ENCODE measurements around the gene GAA.
A peak's percentile ranks its signal among the peaks of the same experiment; 100 is the strongest.
"Not testable (repeated sequence)": the region's sequence is repeated elsewhere in the genome, so short reads cannot be mapped to it uniquely, and the experiment has no call there.

Gene GAA

GRCh38 chr17:80082403-80083135 lies 18.8 kb upstream of the GAA start:
- FAIRE-seq (peak; percentile 95), DNase-seq (ENCODE audit: insufficient read length, low spot score) (peak; percentile 70)

- no peak for FAIRE-seq
- no peak for DNase-seq (ENCODE audit: insufficient read length, low spot score)
These were observed 18.2 kb upstream of the GAA start for GRCh38 chr17:80083136-80083661.

- DNase-seq (ENCODE audit: insufficient read length, low spot score): no peak
- no peak for FAIRE-seq
These were observed 16.6 kb upstream of the GAA start for GRCh38 chr17:80084773-80085172.

- DNase-seq (ENCODE audit: insufficient read length, low spot score) (no peak), FAIRE-seq (no peak)
These were observed 15.3 kb upstream of the GAA start for GRCh38 chr17:80086081-80086480.

GRCh38 chr17:80086616-80087015 lies 14.8 kb upstream of the GAA start:
- FAIRE-seq: no peak
- no peak for DNase-seq (ENCODE audit: insufficient read length, low spot score)

GRCh38 chr17:80087346-80088265 lies 13.8 kb upstream of the GAA start:
- no peak for FAIRE-seq
- DNase-seq (ENCODE audit: insufficient read length, low spot score): no peak

- FAIRE-seq (no peak), DNase-seq (ENCODE audit: insufficient read length, low spot score) (no peak)
These were observed 11.6 kb upstream of the GAA start for GRCh38 chr17:80089762-80090161.

GRCh38 chr17:80090164-80090563 lies 11.2 kb upstream of the GAA start:
- DNase-seq (ENCODE audit: insufficient read length, low spot score); FAIRE-seq: not testable (repeated sequence)

- DNase-seq (ENCODE audit: insufficient read length, low spot score) (no peak), FAIRE-seq (no peak)
These were observed 10.0 kb upstream of the GAA start for GRCh38 chr17:80091376-80091775.

- DNase-seq (ENCODE audit: insufficient read length, low spot score) (no peak), FAIRE-seq (no peak)
These were observed 8.4 kb upstream of the GAA start for GRCh38 chr17:80092959-80093358.

- DNase-seq (ENCODE audit: insufficient read length, low spot score) (no peak), FAIRE-seq (no peak)
These were observed 6.1 kb upstream of the GAA start for GRCh38 chr17:80095038-80095843.

GRCh38 chr17:80095844-80096475 lies 5.4 kb upstream of the GAA start:
- FAIRE-seq (no peak), DNase-seq (ENCODE audit: insufficient read length, low spot score) (no peak)

GRCh38 chr17:80096561-80097021 lies 4.8 kb upstream of the GAA start:
- DNase-seq (ENCODE audit: insufficient read length, low spot score) (no peak), FAIRE-seq (no peak)

GRCh38 chr17:80097127-80097621 lies 4.2 kb upstream of the GAA start:
- FAIRE-seq (no peak), DNase-seq (ENCODE audit: insufficient read length, low spot score) (no peak)

- no peak for DNase-seq (ENCODE audit: insufficient read length, low spot score)
- FAIRE-seq: no peak
These were observed 3.3 kb upstream of the GAA start for GRCh38 chr17:80097844-80098691.

GRCh38 chr17:80099291-80100034 lies 1.9 kb upstream of the GAA start:
- DNase-seq (ENCODE audit: insufficient read length, low spot score) (no peak), FAIRE-seq (no peak)

GRCh38 chr17:80100035-80100323 lies 1.4 kb upstream of the GAA start:
- no peak for DNase-seq (ENCODE audit: insufficient read length, low spot score)
- peak; percentile 14 for FAIRE-seq

GRCh38 chr17:80101946-80102663 lies 724 bp downstream of the GAA start:
- FAIRE-seq (peak; percentile 8), DNase-seq (ENCODE audit: insufficient read length, low spot score) (peak; percentile 38)

All from GM19239 (cell line).